ENCODE data around the gene TMTC3. TPM values are rescaled to one million over a fixed set of nuclear protein-coding genes. Genes with fewer than 3 reads are reported as not detected.

The TMTC3 gene
- polyA plus RNA-seq, 1 of the 3 experiments (the other 2 are of a cell fraction): 2.8 TPM

GRCh38 chr12:88172844-88173407, 30.8 kb downstream of the TMTC3 start:
- Histone ChIP-seq H3K9me3 (no peaks in the 10 kb centered on the region), H3K27ac (ENCODE audit: low read depth in 2 of 2, low read length in 1 of 2) (peak overlapping the region in 1 of 2 experiments; percentile 76; a peak in 2 of 4 replicates), H3K4me1 (ENCODE audit: control insufficient read depth in 1 of 2, insufficient read depth in 2 of 2, low read depth in 1 of 2, low read length in 1 of 2) (no peaks in the 10 kb centered on the region), H3K36me3 (replicated peaks in 1 of 2; ENCODE audit: control insufficient read depth in 1 of 2, insufficient read depth in 2 of 2, low read length in 1 of 2) (peaks cover 42 to 64% of the 10 kb centered on the region in 2 experiments), H3K9ac (no peak overlapping the region), H2AFZ (ENCODE audit: low read depth) (no peak overlapping the region), H4K20me1 (ENCODE audit: insufficient read depth) (no peaks in the 10 kb centered on the region), H3K9me2 (0 out of 2 replicates have a peak, but pooled peaks cover 3% of the 10 kb centered on the region), H3F3A (replicated peaks; ENCODE audit: insufficient read depth) (peaks cover 12% of the 10 kb centered on the region), H3K4me2 (no peak overlapping the region), H3K4me3 (ENCODE audit: low read depth in 2 of 2, low read length in 1 of 2) (no peak overlapping the region), H3K27me3 (ENCODE audit: insufficient read depth) (no peaks in the 10 kb centered on the region), H3K79me2 (ENCODE audit: insufficient read depth) (no peaks in the 10 kb centered on the region)
- ChIA-PET CTCF (interaction anchor here (0.6 kb wide), 1 partner anchor 20 kb away, joined by 3 read pairs; no protein-coding TSS in a partner anchor), POLR2A (no interaction called here)
- DNase-seq: no peak
- TF ChIP-seq CTCF (IDR thresholded peaks at IDR 0.05): no peak
- TF ChIP-seq USF2 (IDR thresholded peaks at IDR 0.05; ENCODE audit: borderline replicate concordance, low read depth, low read length): no peak
- TF ChIP-seq FOSL2 (IDR thresholded peaks at IDR 0.05; ENCODE audit: borderline replicate concordance, low read depth): peak; percentile 47; the same call in 1 of the 2 replicates
- no peak for TF ChIP-seq MEF2A (IDR thresholded peaks at IDR 0.05; ENCODE audit: borderline replicate concordance, low read depth)
- TF ChIP-seq RFX5 (IDR thresholded peaks at IDR 0.05; ENCODE audit: low read length): no peak
- TF ChIP-seq TCF12 (IDR thresholded peaks at IDR 0.05): peak; percentile 37; the same call in 1 of the 2 replicates
- no peak for TF ChIP-seq RAD21 (IDR thresholded peaks at IDR 0.05; ENCODE audit: low read length)
- no peak for TF ChIP-seq USF1 (IDR thresholded peaks at IDR 0.05; ENCODE audit: borderline replicate concordance, low read depth)
- peak in 1 of 2 experiments; percentile 57; a peak in 1 of 4 replicates for TF ChIP-seq EP300 (IDR thresholded peaks at IDR 0.05; ENCODE audit: borderline replicate concordance in 1 of 2, low read depth in 1 of 2, low read length in 1 of 2)
- TF ChIP-seq TAF1 (IDR thresholded peaks at IDR 0.05; ENCODE audit: borderline replicate concordance, low read depth, low read length): no peak
- TF ChIP-seq ZBTB33 (IDR thresholded peaks at IDR 0.05; ENCODE audit: borderline replicate concordance, low read depth): no peak
- TF ChIP-seq RXRA (IDR thresholded peaks at IDR 0.05; ENCODE audit: borderline replicate concordance, low read depth): no peak
- peak; percentile 43; the same call in 1 of the 2 replicates for TF ChIP-seq JUND (IDR thresholded peaks at IDR 0.05)
- TF ChIP-seq MXI1 (IDR thresholded peaks at IDR 0.05; ENCODE audit: low read depth, low read length): no peak
- no peak for TF ChIP-seq CHD2 (IDR thresholded peaks at IDR 0.05; ENCODE audit: low read length, partially characterized antibody)
- TF ChIP-seq MAX (IDR thresholded peaks at IDR 0.05; ENCODE audit: low read depth): no peak
- no peak for TF ChIP-seq NFIC (IDR thresholded peaks at IDR 0.05; ENCODE audit: borderline replicate concordance)
- TF ChIP-seq GABPA (IDR thresholded peaks at IDR 0.05; ENCODE audit: low read depth): no peak
- TF ChIP-seq SIN3A (IDR thresholded peaks at IDR 0.05; ENCODE audit: borderline replicate concordance, low read depth, low read length): no peak
- TF ChIP-seq ELF1 (IDR thresholded peaks at IDR 0.05): no peak
- TF ChIP-seq TEAD4 (IDR thresholded peaks at IDR 0.05; ENCODE audit: borderline replicate concordance, insufficient read depth): no peak; the same call in 1 of the 2 replicates
- no peak for TF ChIP-seq RCOR1 (IDR thresholded peaks at IDR 0.05; ENCODE audit: low read length)
- no peak for TF ChIP-seq EZH2phosphoT487 (IDR thresholded peaks at IDR 0.05; ENCODE audit: borderline replicate concordance, low read depth)
- no peak for TF ChIP-seq SMC3 (IDR thresholded peaks at IDR 0.05; ENCODE audit: low read depth, low read length)
- TF ChIP-seq FOXM1 (IDR thresholded peaks at IDR 0.05; ENCODE audit: low read depth): no peak
- no peak for TF ChIP-seq IRF3 (IDR thresholded peaks at IDR 0.05; ENCODE audit: low read depth, low read length)

Measured in SK-N-SH (cell line).